ENCODE measurements around the gene ZC3H18.

GRCh38 chr16:88584676-88585075 is 14.5 kb downstream of the ZC3H18 start:
- TF ChIP-seq, protein P1, sequence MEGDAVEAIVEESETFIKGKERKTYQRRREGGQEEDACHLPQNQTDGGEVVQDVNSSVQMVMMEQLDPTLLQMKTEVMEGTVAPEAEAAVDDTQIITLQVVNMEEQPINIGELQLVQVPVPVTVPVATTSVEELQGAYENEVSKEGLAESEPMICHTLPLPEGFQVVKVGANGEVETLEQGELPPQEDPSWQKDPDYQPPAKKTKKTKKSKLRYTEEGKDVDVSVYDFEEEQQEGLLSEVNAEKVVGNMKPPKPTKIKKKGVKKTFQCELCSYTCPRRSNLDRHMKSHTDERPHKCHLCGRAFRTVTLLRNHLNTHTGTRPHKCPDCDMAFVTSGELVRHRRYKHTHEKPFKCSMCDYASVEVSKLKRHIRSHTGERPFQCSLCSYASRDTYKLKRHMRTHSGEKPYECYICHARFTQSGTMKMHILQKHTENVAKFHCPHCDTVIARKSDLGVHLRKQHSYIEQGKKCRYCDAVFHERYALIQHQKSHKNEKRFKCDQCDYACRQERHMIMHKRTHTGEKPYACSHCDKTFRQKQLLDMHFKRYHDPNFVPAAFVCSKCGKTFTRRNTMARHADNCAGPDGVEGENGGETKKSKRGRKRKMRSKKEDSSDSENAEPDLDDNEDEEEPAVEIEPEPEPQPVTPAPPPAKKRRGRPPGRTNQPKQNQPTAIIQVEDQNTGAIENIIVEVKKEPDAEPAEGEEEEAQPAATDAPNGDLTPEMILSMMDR (conservative IDR thresholded peaks at IDR 0.05 in 1 of 2, IDR thresholded peaks at IDR 0.05 in 1 of 2; ENCODE audit: low read depth in 1 of 2, low read length in 2 of 2): no peak
- TF ChIP-seq EZH2 (IDR thresholded peaks at IDR 0.05; ENCODE audit: low read length, missing control alignments): no peak
